ENCODE data around the gene TMA7B. TPM values are rescaled to one million over a fixed set of nuclear protein-coding genes. Genes with fewer than 3 reads are reported as not detected.

TMA7B gene
- total RNA-seq, 1 experiment from 2014 or later: not detected

DNA sequence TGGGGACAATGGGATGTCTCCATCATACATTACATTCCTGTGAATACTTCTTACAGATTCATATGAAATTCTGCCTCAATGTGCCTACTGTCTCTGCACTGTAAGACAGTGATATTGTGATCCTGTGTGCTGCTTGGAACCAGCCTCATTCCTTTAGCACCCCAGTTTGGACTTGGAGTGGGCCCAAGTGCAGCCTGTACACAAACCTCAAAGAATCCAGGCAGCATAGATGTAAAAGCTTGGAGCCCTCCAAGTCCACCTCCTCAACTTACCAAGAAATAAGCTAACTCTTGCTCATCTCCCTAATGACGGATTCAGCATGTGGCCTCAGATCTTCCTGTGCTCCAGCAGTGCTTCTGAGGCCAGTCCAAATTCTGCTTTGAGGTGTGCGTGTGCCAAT lies 34.9 kb upstream of the TMA7B start:
- Mint-ChIP-seq H3K27me3 (ENCODE audit: insufficient read depth, unreplicated experiment) (peaks cover 28% of the 10 kb centered on the region), H3K36me3 (ENCODE audit: insufficient read depth, unreplicated experiment) (no peaks in the 10 kb centered on the region), H3K4me3 (ENCODE audit: unreplicated experiment) (no peak overlapping the region), H3K9me3 (ENCODE audit: unreplicated experiment) (no peaks in the 10 kb centered on the region), H3K27ac (ENCODE audit: low read depth, unreplicated experiment) (no peak overlapping the region), H3K4me1 (ENCODE audit: insufficient read depth, unreplicated experiment) (no peaks in the 10 kb centered on the region)
- ChIA-PET POLR2A (interaction anchor here (1.6 to 1.8 kb wide), 2 partner anchors 21 to 119 kb away, joined by 4 to 5 read pairs; no protein-coding TSS in a partner anchor), CTCF (interaction anchor here (0.6 to 1.0 kb wide), 5 partner anchors 9 to 380 kb away, joined by 3 to 6 read pairs (median 3); no protein-coding TSS in a partner anchor)
- no peak for TF ChIP-seq CTCF (IDR thresholded peaks at IDR 0.05; ENCODE audit: unreplicated experiment)
- BruUV-seq (replicated peaks): no TSS peak
- no peak for DNase-seq (ENCODE audit: unreplicated experiment)
- intact Hi-C loops (cut with micrococcal nuclease): no loop called here

DNA sequence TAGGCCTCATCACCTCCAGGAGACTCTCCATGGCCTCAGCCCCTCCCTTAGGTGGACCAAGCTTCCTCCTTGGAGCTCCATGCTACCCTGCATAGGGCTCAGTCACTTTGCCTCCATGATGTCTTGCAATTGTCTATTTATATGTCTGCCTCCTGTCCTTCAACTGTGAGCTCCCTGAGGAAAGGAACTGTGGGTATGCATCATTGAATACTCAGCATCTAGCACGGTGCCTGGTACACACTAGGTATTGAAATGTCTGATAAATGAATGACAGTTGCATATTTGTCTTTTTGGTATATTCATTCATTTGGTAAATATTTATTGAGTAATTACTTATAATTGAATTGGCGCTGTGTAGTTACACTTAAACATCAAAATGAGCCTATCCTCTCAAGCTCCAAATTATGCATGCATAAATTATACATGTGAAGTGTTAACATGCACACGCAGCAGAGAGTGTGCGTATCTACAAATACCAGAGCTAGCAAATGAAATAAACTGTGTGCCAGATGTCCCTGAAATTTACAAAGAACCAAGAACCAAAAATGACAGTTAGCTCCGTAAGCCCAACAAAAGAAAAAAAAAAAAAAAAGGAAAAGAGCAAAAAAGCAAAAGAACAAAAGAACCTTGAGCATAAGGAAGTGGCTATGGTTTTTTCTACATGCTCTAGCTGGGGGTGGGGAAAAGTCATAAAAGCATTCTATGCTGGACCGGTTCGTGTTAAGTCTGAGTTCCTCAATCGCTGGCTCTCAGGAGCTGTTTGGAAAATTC lies 34.1 kb upstream of the TMA7B start:
- no peak for DNase-seq (ENCODE audit: unreplicated experiment)
- H3K36me3 Mint-ChIP-seq (ENCODE audit: insufficient read depth, unreplicated experiment): no peaks in the 10 kb centered on the region
- TF ChIP-seq CTCF (IDR thresholded peaks at IDR 0.05; ENCODE audit: unreplicated experiment): no peak
- POLR2A ChIA-PET: interaction anchor here (0.6 to 1.8 kb wide), 4 partner anchors 20 to 291 kb away, joined by 3 to 5 read pairs (median 4); no protein-coding TSS in a partner anchor
- intact Hi-C loops (cut with micrococcal nuclease): no loop called here
- BruUV-seq (replicated peaks): no TSS peak
- H3K4me3 Mint-ChIP-seq (ENCODE audit: unreplicated experiment): no peak overlapping the region
- H3K4me1 Mint-ChIP-seq (ENCODE audit: insufficient read depth, unreplicated experiment): no peaks in the 10 kb centered on the region
- H3K27ac Mint-ChIP-seq (ENCODE audit: low read depth, unreplicated experiment): no peak overlapping the region
- peaks cover 20% of the 10 kb centered on the region for H3K27me3 Mint-ChIP-seq (ENCODE audit: insufficient read depth, unreplicated experiment)
- no peaks in the 10 kb centered on the region for H3K9me3 Mint-ChIP-seq (ENCODE audit: unreplicated experiment)
- CTCF ChIA-PET: interaction anchor here (0.6 to 0.7 kb wide), 2 partner anchors 34 to 270 kb away, joined by 3 to 5 read pairs; no protein-coding TSS in a partner anchor

- no peak overlapping the region for H3K4me3 Mint-ChIP-seq (ENCODE audit: unreplicated experiment)
- no TSS peak for BruUV-seq (replicated peaks)
- no peaks in the 10 kb centered on the region for H3K9me3 Mint-ChIP-seq (ENCODE audit: unreplicated experiment)
- H3K36me3 Mint-ChIP-seq (ENCODE audit: insufficient read depth, unreplicated experiment): no peaks in the 10 kb centered on the region
- peaks cover 13% of the 10 kb centered on the region for H3K27me3 Mint-ChIP-seq (ENCODE audit: insufficient read depth, unreplicated experiment)
- ChIA-PET CTCF (interaction anchor here (0.6 to 0.7 kb wide), 2 partner anchors 34 to 240 kb away, joined by 3 to 4 read pairs; no protein-coding TSS in a partner anchor), POLR2A (no interaction called here)
- H3K27ac Mint-ChIP-seq (ENCODE audit: low read depth, unreplicated experiment): no peak overlapping the region
- intact Hi-C loops (cut with micrococcal nuclease): no loop called here
- no peak for DNase-seq (ENCODE audit: unreplicated experiment)
- H3K4me1 Mint-ChIP-seq (ENCODE audit: insufficient read depth, unreplicated experiment): no peaks in the 10 kb centered on the region
- no peak for TF ChIP-seq CTCF (IDR thresholded peaks at IDR 0.05; ENCODE audit: unreplicated experiment)
Measured at GRCh38 chr22:39926753-39927152, 33.4 kb upstream of the TMA7B start.

DNA sequence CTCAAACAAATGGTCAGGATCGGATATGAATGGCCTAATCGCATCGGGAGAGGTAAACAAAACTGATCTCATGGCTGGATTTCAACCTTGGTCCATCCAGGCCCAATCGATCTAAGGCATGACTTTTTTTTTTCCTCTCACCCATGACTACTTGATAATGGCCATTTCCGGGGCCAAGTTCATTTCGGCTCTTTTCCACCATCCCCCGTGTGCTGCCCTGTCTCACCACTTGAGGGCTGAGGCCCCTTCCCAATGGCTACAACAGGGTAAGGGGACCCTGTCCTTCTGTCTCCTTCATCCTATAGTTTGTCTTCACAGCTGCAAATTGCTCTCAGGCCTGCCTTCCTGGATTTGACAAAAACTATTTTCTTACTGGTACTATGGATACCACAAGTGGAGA lies 32.7 kb upstream of the TMA7B start:
- DNase-seq (ENCODE audit: unreplicated experiment): no peak
- Mint-ChIP-seq H3K36me3 (ENCODE audit: insufficient read depth, unreplicated experiment) (no peaks in the 10 kb centered on the region), H3K27ac (ENCODE audit: low read depth, unreplicated experiment) (no peak overlapping the region), H3K4me1 (ENCODE audit: insufficient read depth, unreplicated experiment) (no peaks in the 10 kb centered on the region), H3K9me3 (ENCODE audit: unreplicated experiment) (no peaks in the 10 kb centered on the region), H3K4me3 (ENCODE audit: unreplicated experiment) (no peak overlapping the region), H3K27me3 (ENCODE audit: insufficient read depth, unreplicated experiment) (peaks cover 6% of the 10 kb centered on the region)
- POLR2A ChIA-PET: interaction anchor here (1.3 to 1.7 kb wide), 3 partner anchors 10 to 70 kb away, joined by 3 to 4 read pairs (median 3); no protein-coding TSS in a partner anchor
- intact Hi-C loops (cut with micrococcal nuclease): no loop called here
- BruUV-seq (replicated peaks): no TSS peak
- TF ChIP-seq CTCF (IDR thresholded peaks at IDR 0.05; ENCODE audit: unreplicated experiment): no peak
- CTCF ChIA-PET: interaction anchor here (0.7 to 1.5 kb wide), 2 partner anchors 39 to 97 kb away, joined by 3 to 8 read pairs; no protein-coding TSS in a partner anchor

All from MCF 10A (cell line).